ENCODE results near the gene SELENON.

SELENON gene

GRCh38 chr1:25816112-25816718 is 16.2 kb downstream of the SELENON start:
- intact Hi-C loops (cut with DNase I) = loop anchor here (10.0 kb wide), 2 partner anchors 291 to 571 kb away; partner anchors contain the start of gene RSRP1
- DNase-seq = no peak

DNA sequence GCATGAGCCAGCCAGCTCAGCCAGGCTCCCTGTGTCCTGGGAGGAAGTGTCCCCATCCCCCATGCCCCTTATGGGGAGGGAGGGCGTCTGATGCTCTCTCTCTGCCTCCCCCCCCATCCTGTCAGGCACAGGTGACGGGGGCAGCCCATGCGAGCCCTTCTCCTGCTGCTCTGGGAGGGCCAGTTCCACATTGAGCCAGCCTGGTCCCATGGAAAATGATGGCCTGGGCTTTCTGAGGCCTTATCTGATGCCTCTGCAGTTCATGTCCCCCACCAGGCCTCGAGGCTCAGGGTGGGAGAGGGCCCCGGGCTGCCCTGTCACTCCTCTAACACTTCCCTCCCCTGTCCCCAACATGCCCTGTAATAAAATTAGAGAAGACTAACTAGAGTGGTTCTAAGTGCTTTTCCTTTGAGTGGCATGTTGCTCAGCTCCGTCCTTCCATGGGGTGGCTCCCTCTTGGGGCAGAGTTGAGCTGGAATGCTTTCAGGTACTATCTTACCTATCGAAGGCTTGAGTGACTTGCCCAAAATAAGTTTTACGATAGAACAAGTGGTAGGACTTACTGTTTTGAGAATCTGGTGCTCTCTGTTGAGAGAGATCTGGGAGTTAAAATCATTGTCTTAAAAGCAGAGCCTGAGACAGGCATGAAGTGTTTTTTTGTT is 18.0 kb downstream of the SELENON start:
- intact Hi-C loops (cut with DNase I) = loop anchor here (10.0 kb wide), 2 partner anchors 293 to 573 kb away; partner anchors contain the start of gene RSRP1
- no peak for DNase-seq

DNA sequence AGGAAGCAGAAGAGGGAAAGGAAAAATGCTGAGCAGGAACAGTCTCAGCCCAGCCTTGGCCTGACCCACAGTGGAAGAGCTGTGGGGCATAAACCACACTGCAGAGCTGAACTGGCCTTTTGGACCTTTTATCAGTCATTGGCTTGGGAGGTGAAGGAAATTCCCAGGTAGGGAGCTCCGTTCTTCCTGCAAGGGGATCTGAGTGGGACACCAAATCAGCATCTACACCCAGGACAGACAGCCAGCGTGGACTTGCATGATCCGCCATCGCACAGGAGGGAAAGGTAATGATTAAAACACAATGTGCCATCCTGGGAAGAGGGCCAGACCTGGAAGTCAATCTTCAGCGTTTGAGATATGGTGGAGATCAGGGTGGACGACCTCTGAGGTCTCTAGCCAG is 18.6 kb downstream of the SELENON start:
- no peak for DNase-seq
- intact Hi-C loops (cut with DNase I) = loop anchor here (10.0 kb wide), 2 partner anchors 294 to 574 kb away; partner anchors contain the start of gene RSRP1

GRCh38 chr1:25819491-25820246 is 19.7 kb downstream of the SELENON start, which contains the start of gene MTFR1L:
Gene MTFR1L (plus strand): TSS chr1:25819954. CDS start chr1:25823105, 3,151 bp downstream.
- intact Hi-C loops (cut with DNase I) = loop anchor here (5.0 to 10.0 kb wide), 3 partner anchors 178 to 575 kb away; partner anchors contain the start of genes PAFAH2 and RSRP1
- peak; percentile 68 to 96 (median 91) for DNase-seq

- intact Hi-C loops (cut with DNase I) = loop anchor here (5.0 kb wide), 1 partner anchor 177 kb away; the partner anchor contains the start of gene PAFAH2
- peak in 33 of 42 donors; percentile 20 to 75 (median 55) for DNase-seq
These were observed 20.5 kb downstream of the SELENON start for GRCh38 chr1:25820247-25821111.

- intact Hi-C loops (cut with DNase I) = loop anchor here (5.0 kb wide), 1 partner anchor 176 kb away; the partner anchor contains the start of gene PAFAH2
- DNase-seq = no peak
These were observed 21.1 kb downstream of the SELENON start for GRCh38 chr1:25821112-25821476.

DNA sequence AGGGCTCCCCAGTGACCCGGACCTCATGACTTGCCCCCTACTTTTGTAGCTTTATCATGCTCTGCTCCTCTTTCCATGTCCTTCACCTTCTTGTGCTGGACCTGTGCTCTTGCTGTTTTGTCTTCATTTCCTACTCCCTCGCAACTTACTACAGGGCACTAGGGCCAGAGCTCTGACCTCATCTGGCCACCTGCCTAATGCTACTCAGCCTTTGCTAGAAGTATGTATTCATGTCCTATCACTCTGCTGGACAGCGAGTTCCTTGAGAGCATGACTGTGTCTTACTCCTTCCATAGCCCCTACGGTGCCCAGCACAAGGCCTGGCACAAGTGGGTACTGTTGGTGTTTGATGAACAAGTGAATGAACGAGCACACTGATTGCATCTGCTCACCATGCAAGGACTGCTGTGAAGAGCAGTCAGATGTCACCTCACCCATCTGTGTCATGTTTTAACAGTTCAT is 21.7 kb downstream of the SELENON start:
- no peak for DNase-seq
- intact Hi-C loops (cut with DNase I) = loop anchor here (5.0 kb wide), 1 partner anchor 176 kb away; the partner anchor contains the start of gene PAFAH2

DNA sequence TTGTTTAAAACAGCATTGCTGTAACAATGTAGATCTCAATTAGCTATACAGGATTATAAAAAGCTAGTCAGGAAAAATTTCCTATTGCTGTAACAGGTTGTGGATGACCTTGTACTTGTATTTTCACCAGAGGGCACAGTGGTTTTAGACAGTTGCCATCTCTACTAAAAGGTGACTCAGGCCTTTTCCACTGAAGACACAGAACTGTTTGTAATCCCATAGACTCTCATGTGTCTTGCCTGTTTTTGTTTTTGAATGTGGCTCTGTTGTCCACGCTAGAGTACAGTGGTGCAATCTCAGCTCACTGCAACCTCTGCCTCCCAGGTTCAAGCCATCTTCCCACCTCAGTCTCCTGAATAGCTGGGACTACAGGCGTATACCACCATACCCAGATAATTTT is 25.6 kb downstream of the SELENON start:
- intact Hi-C loops (cut with DNase I) = no loop called here

GRCh38 chr1:25826571-25826970 is 26.6 kb downstream of the SELENON start:
- intact Hi-C loops (cut with DNase I) = no loop called here
- no peak for DNase-seq

More for the DNA sequence above, 25.6 kb downstream of the SELENON start:
- no peak for DNase-seq

DNA sequence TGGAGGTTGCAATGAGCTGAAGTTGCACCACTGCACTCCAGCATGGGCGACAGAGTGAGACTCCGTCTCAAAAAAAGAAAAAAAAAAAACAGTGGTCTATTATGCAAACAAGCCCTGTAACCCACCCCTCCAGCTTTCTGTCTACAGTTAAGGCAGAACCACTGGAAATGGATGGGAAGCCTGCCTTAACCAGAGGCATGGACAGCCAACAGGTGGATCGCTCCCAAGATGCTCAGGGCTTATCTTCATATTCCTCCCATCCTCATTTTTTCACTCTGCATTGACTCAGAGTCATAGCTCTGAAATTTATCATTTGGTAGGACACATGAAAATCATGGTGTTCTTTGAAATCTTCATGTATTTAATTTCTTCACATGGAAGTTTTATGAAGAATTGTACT is 28.5 kb downstream of the SELENON start:
- DNase-seq = no peak
- intact Hi-C loops (cut with DNase I) = no loop called here

DNA sequence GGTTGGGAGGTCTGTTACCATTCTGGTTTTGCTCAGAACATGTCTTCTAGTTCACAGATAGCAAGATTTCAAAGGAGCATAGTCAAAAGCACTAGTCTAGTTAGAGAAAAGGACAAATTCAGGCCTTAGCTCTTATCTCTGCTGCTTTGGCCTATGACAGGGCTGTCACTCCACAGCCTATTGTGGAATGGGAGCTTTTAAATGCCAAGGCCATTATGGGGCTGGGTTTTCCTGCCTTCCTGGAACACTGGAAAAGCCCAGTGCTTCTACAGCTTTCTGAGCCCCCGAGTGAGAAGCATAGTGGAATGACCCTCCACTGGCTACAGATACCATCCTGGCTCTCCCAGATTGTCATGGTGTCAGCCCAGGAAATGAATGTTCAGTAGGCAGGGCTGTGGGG is 29.1 kb downstream of the SELENON start:
- intact Hi-C loops (cut with DNase I) = no loop called here
- DNase-seq = no peak

GRCh38 chr1:25831569-25832196 is 31.7 kb downstream of the SELENON start:
- DNase-seq = peak in 1 of 42 donors; percentile 3
- intact Hi-C loops (cut with DNase I) = no loop called here

- no peak for DNase-seq
- intact Hi-C loops (cut with DNase I) = no loop called here
These were observed 32.5 kb downstream of the SELENON start for GRCh38 chr1:25832336-25833037.

GRCh38 chr1:25833158-25833557 is 33.2 kb downstream of the SELENON start:
- intact Hi-C loops (cut with DNase I) = no loop called here
- DNase-seq = no peak

GRCh38 chr1:25834894-25835293 is 34.9 kb downstream of the SELENON start:
- no peak for DNase-seq
- intact Hi-C loops (cut with DNase I) = no loop called here

DNA sequence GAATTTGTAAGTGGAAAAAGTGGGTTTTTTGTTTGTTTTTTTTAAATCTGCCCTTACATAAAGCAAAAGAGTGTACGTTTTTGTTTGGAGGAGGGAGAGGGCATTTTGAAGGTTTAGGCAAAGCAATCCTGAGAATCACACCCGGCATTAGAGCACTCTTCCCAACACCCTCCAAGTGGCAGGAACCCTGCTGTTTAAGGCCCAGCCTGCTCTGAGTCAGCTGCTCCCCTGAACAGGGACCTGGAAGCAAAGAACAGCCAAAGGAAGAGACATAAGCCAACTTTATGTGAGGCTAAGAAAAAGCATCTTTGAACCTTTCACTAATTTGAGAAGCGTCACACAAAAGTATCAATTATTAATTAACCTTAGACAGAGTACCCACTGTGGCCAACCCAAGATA is 36.7 kb downstream of the SELENON start:
- intact Hi-C loops (cut with DNase I) = no loop called here
- no peak for DNase-seq

DNA sequence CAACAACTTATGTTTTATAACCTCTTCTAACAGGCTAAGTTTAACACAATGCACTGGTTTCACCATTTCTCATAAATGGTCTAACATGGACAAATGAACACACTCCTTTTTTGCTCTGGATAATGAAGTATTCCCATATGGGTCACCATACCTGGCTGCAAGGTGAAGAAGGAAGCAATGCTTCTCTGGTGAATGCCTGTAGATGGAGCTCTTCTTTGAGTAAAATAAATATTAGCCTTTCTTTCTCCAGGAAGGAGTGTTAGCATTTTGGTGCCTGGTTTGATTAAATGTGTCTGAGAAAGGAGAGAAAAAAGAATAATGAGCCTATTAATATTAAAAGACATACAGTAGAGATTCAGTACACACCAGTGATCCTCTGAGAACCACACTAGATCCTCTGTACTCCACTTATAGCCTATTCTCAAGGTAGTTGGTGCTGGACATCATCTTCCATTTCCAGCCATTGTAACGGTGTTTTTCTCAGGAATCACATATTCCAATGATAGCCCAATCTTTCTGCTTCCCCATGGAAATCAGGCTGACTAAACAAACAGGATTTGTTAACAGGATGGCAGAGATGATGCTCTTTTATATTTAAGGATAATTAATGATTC is 37.4 kb downstream of the SELENON start:
- DNase-seq = no peak
- intact Hi-C loops (cut with DNase I) = no loop called here

Data from head of caudate nucleus (tissue), 42 donors.